Transverse colon (tissue), 4 donors: ENCODE results near the gene RTRAF. TPM values are rescaled to one million over a fixed set of nuclear protein-coding genes. Genes with fewer than 3 reads are reported as not detected.

Experiments
- DNase-seq: peaks from one replicate; pipeline ENCODE4 v3.0.0-alpha.2; 2019
- H3K27ac ChIP-seq, 4 donors: fragments of 200-600 bp; sonication (generic); 2 replicates each; pipeline ENCODE4 v1.5.1; 2016 to 2018; ENCODE audit warnings: inconsistent platforms in 4 of 4
- H3K27me3 ChIP-seq: fragments of 200-600 bp; sonication (generic); 2 replicates; pipeline ENCODE4 v1.5.1; 2017; ENCODE audit warnings: inconsistent platforms
- H3K36me3 ChIP-seq, 4 donors: fragments of 200-600 bp; sonication (generic); 2 replicates each; pipeline ENCODE4 v1.5.1; 2017 to 2019; ENCODE audit warnings: inconsistent platforms in 4 of 4
- H3K4me1 ChIP-seq, 4 donors: fragments of 200-600 bp; sonication (generic); 2 replicates each; pipeline ENCODE4 v1.5.1; 2017 to 2020; ENCODE audit warnings: inconsistent platforms in 4 of 4
- H3K4me3 ChIP-seq, 4 donors: fragments of 200-600 bp; sonication (generic); 1 replicate in 1 of 4; 2 replicates in 3 of 4; pipeline versions ENCODE4 v1.5.1 to v1.6.1; 2017 to 2019; ENCODE audit warnings: inconsistent platforms in 4 of 4
- H3K9me3 ChIP-seq, 2 donors: fragments of 200-600 bp; sonication (generic); 2 replicates each; pipeline ENCODE4 v1.5.1; 2017 to 2019; ENCODE audit warnings: inconsistent platforms in 2 of 2
- CTCF ChIP-seq, 5 experiments: fragments of 200-600 bp in 3 of 5; fragments of 450-650 bp in 2 of 5; sonication (generic) in 3 of 5; IDR thresholded peaks; 1 replicate in 2 of 5; 2 replicates in 3 of 5; pipeline ENCODE4 v1.5.1; 2016 to 2017; ENCODE audit warnings: antibody characterized with exemption in 5 of 5, inconsistent platforms in 3 of 5, mild to moderate bottlenecking in 2 of 5, moderate library complexity in 1 of 5
- EP300 ChIP-seq: sonication (generic); formaldehyde crosslinking; IDR thresholded peaks from one replicate; pipeline ENCODE4 v1.6.1; 2017; ENCODE audit warnings: antibody characterized with exemption, low read depth
- POLR2A ChIP-seq: fragments of 450-650 bp; IDR thresholded peaks from one replicate; pipeline ENCODE4 v1.6.1; 2016; ENCODE audit warnings: antibody characterized with exemption, mild to moderate bottlenecking, moderate library complexity
- POLR2AphosphoS5 ChIP-seq, 3 donors: sonication (generic); formaldehyde crosslinking; IDR thresholded peaks; one replicate each; pipeline ENCODE4 v1.6.1; 2016; ENCODE audit warnings: antibody characterized with exemption in 3 of 3
- WGBS, 2 donors: methylation state at CpG; one replicate each; pipeline ENCODE4 v1.1.5; 2018; ENCODE audit warnings: low coverage in 1 of 2; 5-methylcytosine and 5-hydroxymethylcytosine counted together
- in situ Hi-C, 4 donors: fragments of 200-750 bp; cut with MboI; loops; one replicate each; pipeline versions ENCODE4 v1.15.0 to v1.15.1; 2017; ENCODE audit warnings: low sequenced_read_pairs in 3 of 4, low pct_ligation_motif_present in 1 of 4, low pct_unique_long_range_greater_than_20kb in 1 of 4
- intact Hi-C: fragments of 100-400 bp; cut with DNase I; formaldehyde crosslinking; loops from one replicate; pipeline ENCODE4 v1.15.1; 2023; ENCODE audit warnings: low total_unique reads
- total RNA-seq, 4 donors: library from RNA; depleted of rRNA; stranded (reverse); fragments of >200 nt; gene quantifications; one replicate each; pipeline ENCODE4 v1.1.0, GENCODE V29; 2016

RTRAF gene
- total RNA-seq, 4 donors from 2014 or later, result 28.1 to 92.8 (median 51.5) TPM

DNA sequence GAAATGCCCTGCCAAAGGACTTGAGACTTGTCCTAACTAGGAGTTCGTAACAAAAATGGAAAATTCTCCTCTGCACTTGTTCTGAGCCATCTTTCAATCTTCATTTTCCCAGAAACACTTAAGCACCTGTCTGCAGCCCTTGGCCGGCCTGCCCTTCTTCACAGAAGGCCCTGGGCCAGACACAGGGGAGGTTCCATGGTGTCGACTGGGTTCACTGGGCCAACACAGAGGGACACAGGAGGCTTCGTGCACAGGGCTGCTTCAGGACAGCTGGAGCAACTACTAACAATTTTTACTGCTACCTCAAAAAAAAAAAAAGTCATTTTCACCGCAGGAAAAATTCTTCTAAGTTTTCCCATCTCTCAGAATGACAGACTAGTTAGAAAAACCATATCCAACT, 59.9 kb downstream of the RTRAF start:
- intact Hi-C loops, result no loop called here
- Histone ChIP-seq H3K9me3 (no peaks in the 10 kb centered on the region), H3K27ac (peak overlapping the region in 2 of 4 donors; percentile 76 to 79), H3K4me1 (peaks cover 29 to 75% (median 46%) of the 10 kb centered on the region in 4 donors), H3K4me3 (no peak overlapping the region), H3K27me3 (no peaks in the 10 kb centered on the region), H3K36me3 (no peaks in the 10 kb centered on the region)
- WGBS, 2 donors, result 74 to 81% methylated on average over 2 to 5 of the region's 5 CpGs
- in situ Hi-C loops, result no loop called here
- no peak for DNase-seq
- TF ChIP-seq POLR2AphosphoS5 (IDR thresholded peaks at IDR 0.05), result no peak
- no peak for TF ChIP-seq CTCF (IDR thresholded peaks at IDR 0.05)
- no peak for TF ChIP-seq EP300
- TF ChIP-seq POLR2A, result no peak

- peak; percentile 28 for DNase-seq
- Histone ChIP-seq H3K27me3 (no peaks in the 10 kb centered on the region), H3K36me3 (no peaks in the 10 kb centered on the region), H3K9me3 (no peaks in the 10 kb centered on the region), H3K4me1 (peaks cover 24 to 69% (median 40%) of the 10 kb centered on the region in 4 donors), H3K27ac (peak overlapping the region; percentile 3 to 79 (median 56)), H3K4me3 (no peak overlapping the region)
- WGBS, 2 donors, result 66 to 80% methylated on average over 1 to 6 of the region's 6 CpGs
- in situ Hi-C loops, result no loop called here
- intact Hi-C loops, result no loop called here
- no peak for TF ChIP-seq POLR2A
- no peak for TF ChIP-seq POLR2AphosphoS5 (IDR thresholded peaks at IDR 0.05)
- TF ChIP-seq CTCF (IDR thresholded peaks at IDR 0.05), result no peak
- TF ChIP-seq EP300, result no peak
Observed at GRCh38 chr14:52049721-52050588, 60.6 kb downstream of the RTRAF start.

GRCh38 chr14:52051251-52051650, 61.9 kb downstream of the RTRAF start:
- in situ Hi-C loops, result no loop called here
- no peak overlapping the region for H3K4me3 ChIP-seq
- TF ChIP-seq POLR2A (no peak), CTCF (IDR thresholded peaks at IDR 0.05) (no peak), POLR2AphosphoS5 (IDR thresholded peaks at IDR 0.05) (no peak), EP300 (no peak)
- peaks cover 21 to 63% (median 39%) of the 10 kb centered on the region in 4 donors for H3K4me1 ChIP-seq
- DNase-seq, result no peak
- no peaks in the 10 kb centered on the region for H3K27me3 ChIP-seq
- no peaks in the 10 kb centered on the region for H3K9me3 ChIP-seq
- no peaks in the 10 kb centered on the region for H3K36me3 ChIP-seq
- intact Hi-C loops, result no loop called here
- WGBS, 2 donors, result 56 to 75% methylated on average over 1 to 3 of the region's 3 CpGs
- H3K27ac ChIP-seq, result peak overlapping the region; percentile 49 to 76 (median 64)

GRCh38 chr14:52051871-52052270, 62.5 kb downstream of the RTRAF start:
- TF ChIP-seq POLR2A (no peak), POLR2AphosphoS5 (IDR thresholded peaks at IDR 0.05) (no peak), EP300 (no peak), CTCF (IDR thresholded peaks at IDR 0.05) (no peak)
- Histone ChIP-seq H3K4me1 (peaks cover 18 to 57% (median 36%) of the 10 kb centered on the region in 4 donors), H3K4me3 (no peak overlapping the region), H3K27me3 (no peaks in the 10 kb centered on the region), H3K36me3 (no peaks in the 10 kb centered on the region), H3K9me3 (no peaks in the 10 kb centered on the region), H3K27ac (peak overlapping the region; percentile 49 to 76 (median 64))
- in situ Hi-C loops, result no loop called here
- WGBS, 2 donors, result 35 to 58% methylated on average over 2 of the region's 2 CpGs
- intact Hi-C loops, result no loop called here
- no peak for DNase-seq
